Calu3 (cell line): ENCODE data around the gene CCNB1. TPM values are rescaled to one million over a fixed set of nuclear protein-coding genes. Genes with fewer than 3 reads are reported as not detected.

Source experiments
- BruUV-seq: library from RNA; stranded (reverse); fragments of 400-500 nt; replicated peaks from 2 replicates; lab custom pipeline; 2021; lab: Mats Ljungman, UMichigan
- CTCF ChIA-PET: fragments of 300-600 bp; sonication (Branson Sonifier 250); formaldehyde crosslinking; loops from one replicate; lab custom pipeline; 2022; ENCODE audit warnings: antibody characterized with exemption; lab: Charles Lee
- DNase-seq: peaks from one replicate; pipeline ENCODE4 v3.0.0; 2022
- H3K27ac Mint-ChIP-seq: one replicate; pipeline ENCODE4 v1.8.0; 2022; ENCODE audit warnings: mixed read lengths; ENCODE audit not compliant: unreplicated experiment
- H3K27me3 Mint-ChIP-seq: one replicate; pipeline ENCODE4 v1.8.0; 2022; ENCODE audit warnings: mixed read lengths; ENCODE audit not compliant: unreplicated experiment
- H3K36me3 Mint-ChIP-seq: one replicate; pipeline ENCODE4 v1.8.0; 2022; ENCODE audit warnings: mild to moderate bottlenecking, moderate library complexity, mixed read lengths; ENCODE audit not compliant: insufficient read depth, unreplicated experiment
- H3K4me1 Mint-ChIP-seq: one replicate; pipeline ENCODE4 v1.8.0; 2022; ENCODE audit warnings: mild to moderate bottlenecking, low read depth, mixed read lengths; ENCODE audit not compliant: unreplicated experiment
- H3K4me3 Mint-ChIP-seq: one replicate; pipeline ENCODE4 v1.8.0; 2022; ENCODE audit warnings: mild to moderate bottlenecking, low read depth, moderate library complexity, mixed read lengths; ENCODE audit not compliant: unreplicated experiment
- H3K9me3 Mint-ChIP-seq: one replicate; pipeline ENCODE4 v1.8.0; 2022; ENCODE audit warnings: low read depth, mixed read lengths; ENCODE audit not compliant: unreplicated experiment
- intact Hi-C: fragments of 100-400 bp; cut with micrococcal nuclease; formaldehyde crosslinking; loops from one replicate; pipeline ENCODE4 v1.10.0; 2022; ENCODE audit not compliant: unreplicated experiment
- total RNA-seq: library from RNA; stranded (reverse); gene quantifications from 2 replicates; pipeline ENCODE4 v1.2.3, GENCODE V29; 2022
- TF ChIP-seq, protein P1 (sequence below): fragments of 200-600 bp; IDR thresholded peaks from one replicate; pipeline ENCODE4 v1.8.0; 2022; ENCODE audit warnings: antibody characterized with exemption; ENCODE audit not compliant: unreplicated experiment

CCNB1 gene
- total RNA-seq, 1 experiment from 2014 or later, result 192 TPM

DNA sequence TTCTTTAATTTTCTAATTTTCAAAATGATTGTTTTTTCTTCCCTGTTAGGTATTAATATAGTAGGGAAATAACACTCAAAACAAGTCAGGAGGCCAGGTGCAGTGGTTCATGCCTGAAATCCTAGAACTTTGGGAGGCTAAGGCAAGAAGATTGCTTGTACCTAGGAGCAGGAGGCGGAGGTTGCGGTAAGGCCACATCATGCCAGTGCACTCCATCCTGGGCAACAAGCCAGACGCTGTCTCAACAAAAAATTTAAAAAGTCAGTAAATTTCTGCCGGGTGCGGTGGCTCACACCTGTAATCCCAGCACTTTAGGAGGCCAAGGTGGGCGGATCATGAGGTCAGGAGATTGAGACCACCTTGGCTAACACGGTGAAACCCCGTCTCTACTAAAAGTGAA lies 57.6 kb downstream of the CCNB1 start:
- Mint-ChIP-seq H3K27ac (no peak overlapping the region), H3K4me1 (no peaks in the 10 kb centered on the region), H3K4me3 (no peak overlapping the region), H3K9me3 (no peaks in the 10 kb centered on the region), H3K36me3 (peaks cover 19% of the 10 kb centered on the region), H3K27me3 (no peaks in the 10 kb centered on the region)
- intact Hi-C loops, result no loop called here
- CTCF ChIA-PET, result no interaction called here
- TF ChIP-seq, protein P1, sequence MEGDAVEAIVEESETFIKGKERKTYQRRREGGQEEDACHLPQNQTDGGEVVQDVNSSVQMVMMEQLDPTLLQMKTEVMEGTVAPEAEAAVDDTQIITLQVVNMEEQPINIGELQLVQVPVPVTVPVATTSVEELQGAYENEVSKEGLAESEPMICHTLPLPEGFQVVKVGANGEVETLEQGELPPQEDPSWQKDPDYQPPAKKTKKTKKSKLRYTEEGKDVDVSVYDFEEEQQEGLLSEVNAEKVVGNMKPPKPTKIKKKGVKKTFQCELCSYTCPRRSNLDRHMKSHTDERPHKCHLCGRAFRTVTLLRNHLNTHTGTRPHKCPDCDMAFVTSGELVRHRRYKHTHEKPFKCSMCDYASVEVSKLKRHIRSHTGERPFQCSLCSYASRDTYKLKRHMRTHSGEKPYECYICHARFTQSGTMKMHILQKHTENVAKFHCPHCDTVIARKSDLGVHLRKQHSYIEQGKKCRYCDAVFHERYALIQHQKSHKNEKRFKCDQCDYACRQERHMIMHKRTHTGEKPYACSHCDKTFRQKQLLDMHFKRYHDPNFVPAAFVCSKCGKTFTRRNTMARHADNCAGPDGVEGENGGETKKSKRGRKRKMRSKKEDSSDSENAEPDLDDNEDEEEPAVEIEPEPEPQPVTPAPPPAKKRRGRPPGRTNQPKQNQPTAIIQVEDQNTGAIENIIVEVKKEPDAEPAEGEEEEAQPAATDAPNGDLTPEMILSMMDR, result no peak
- BruUV-seq, result no TSS peak
- DNase-seq, result no peak

DNA sequence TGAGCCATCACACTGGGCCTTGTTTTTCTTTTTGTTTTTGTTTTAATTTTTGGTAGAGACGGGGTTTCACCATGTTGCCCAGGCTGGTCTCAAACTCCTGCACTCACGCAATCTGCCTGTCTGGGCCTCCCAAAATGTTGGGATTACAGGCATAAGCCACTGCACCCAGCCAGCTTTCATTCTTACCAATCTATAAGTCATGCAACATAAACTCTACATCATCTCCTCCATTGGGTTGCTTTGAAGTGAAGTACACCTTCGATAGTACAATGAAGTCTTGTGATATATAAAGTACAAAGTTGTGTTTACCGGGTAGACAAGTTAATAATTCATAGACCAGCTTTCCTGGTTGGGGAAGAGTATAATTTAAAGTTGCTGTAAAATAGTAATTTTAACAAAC lies 58.9 kb downstream of the CCNB1 start:
- H3K4me1 Mint-ChIP-seq, result no peaks in the 10 kb centered on the region
- no peaks in the 10 kb centered on the region for H3K9me3 Mint-ChIP-seq
- no peak for DNase-seq
- TF ChIP-seq, protein P1, result no peak
- intact Hi-C loops, result no loop called here
- BruUV-seq, result no TSS peak
- H3K36me3 Mint-ChIP-seq, result peaks cover 19% of the 10 kb centered on the region
- H3K27me3 Mint-ChIP-seq, result no peaks in the 10 kb centered on the region
- H3K27ac Mint-ChIP-seq, result peak overlapping the region; percentile 40
- no peak overlapping the region for H3K4me3 Mint-ChIP-seq
- CTCF ChIA-PET, result interaction anchor here (0.5 kb wide), 1 partner anchor 11 kb away, joined by 4 read pairs; no protein-coding TSS in a partner anchor

Other genes starting within 250 kb of the CCNB1 start
- 45.9 and 51.0 TPM in 2 replicates for gene SLC30A5, start 73.1 kb upstream of the CCNB1 start, total RNA-seq
- gene CENPH, start 22.4 kb downstream of the CCNB1 start, total RNA-seq, result 17.0 and 17.7 TPM in 2 replicates
- 31.8 and 38.5 TPM in 2 replicates for gene CDK7, start 67.7 kb downstream of the CCNB1 start, total RNA-seq
- gene CCDC125, start 165.7 kb downstream of the CCNB1 start, total RNA-seq, result 12.4 and 13.4 TPM in 2 replicates
- gene AK6, start 202.4 kb downstream of the CCNB1 start, total RNA-seq, result 32.9 and 33.6 TPM in 2 replicates
- 65.8 and 74.2 TPM in 2 replicates for gene TAF9, start 202.4 kb downstream of the CCNB1 start, total RNA-seq
- gene RAD17, start 202.7 kb downstream of the CCNB1 start, total RNA-seq, result 16.9 and 17.7 TPM in 2 replicates
- gene MARVELD2, start 248.0 kb downstream of the CCNB1 start, total RNA-seq, result 40.9 and 46.0 TPM in 2 replicates